ENCODE measurements around the gene RSPO4. TPM values are rescaled to one million over a fixed set of nuclear protein-coding genes. Genes with fewer than 3 reads are reported as not detected.

RSPO4 gene
- total and polyA plus RNA-seq, 2 donors from 2014 or later = 0.13 to 0.45 TPM

GRCh38 chr20:962683-963082 is 39.4 kb downstream of the RSPO4 start:
- H3K9ac ChIP-seq (ENCODE audit: low read length in 3 of 3) = no peak overlapping the region
- H3K4me1 ChIP-seq (ENCODE audit: control insufficient read depth in 2 of 3, insufficient read depth in 2 of 3, low read depth in 1 of 3, low read length in 3 of 3) = no peaks in the 10 kb centered on the region
- no peaks in the 10 kb centered on the region for H3K36me3 ChIP-seq (ENCODE audit: control insufficient read depth in 2 of 3, insufficient read depth in 3 of 3, low read length in 3 of 3)
- no peaks in the 10 kb centered on the region for H3K27me3 ChIP-seq (ENCODE audit: control insufficient read depth, insufficient read depth, low read length)
- H3K27ac ChIP-seq (ENCODE audit: low read depth in 2 of 2, low read length in 2 of 2) = no peak overlapping the region
- H3K9me3 ChIP-seq (ENCODE audit: control insufficient read depth in 2 of 3, insufficient read depth in 1 of 3, low read length in 3 of 3) = no peaks in the 10 kb centered on the region
- intact Hi-C loops (cut with DNase I) = no loop called here
- TF ChIP-seq CTCF (IDR thresholded peaks at IDR 0.05; ENCODE audit: borderline replicate concordance, extremely low read depth, insufficient read depth) = no peak
- H3K4me3 ChIP-seq (ENCODE audit: low read length in 3 of 3) = no peak overlapping the region
- DNase-seq (no peak), FAIRE-seq (no peak)

DNA sequence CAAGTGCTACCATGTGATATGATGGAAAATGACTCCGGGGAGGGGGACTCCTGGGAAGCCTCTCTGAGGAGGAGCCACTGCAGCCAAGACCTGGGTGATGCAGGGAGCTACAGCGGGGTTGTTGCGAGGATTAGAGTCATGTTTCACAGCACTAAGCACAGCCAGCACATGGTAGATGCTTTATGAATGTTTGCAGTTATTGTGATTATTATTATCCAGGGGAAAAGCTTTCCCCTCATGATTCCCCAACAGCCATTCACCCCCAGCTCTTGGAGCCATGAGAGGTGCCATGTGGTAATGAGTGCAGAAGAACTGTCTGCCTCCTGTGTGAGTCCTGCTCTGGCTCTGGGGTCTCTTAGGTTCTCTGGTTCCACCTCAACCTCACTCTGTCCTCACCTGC is 39.9 kb downstream of the RSPO4 start:
- no peaks in the 10 kb centered on the region for H3K27me3 ChIP-seq (ENCODE audit: control insufficient read depth, insufficient read depth, low read length)
- FAIRE-seq (no peak), DNase-seq (no peak)
- H3K36me3 ChIP-seq (ENCODE audit: control insufficient read depth in 2 of 3, insufficient read depth in 3 of 3, low read length in 3 of 3) = no peaks in the 10 kb centered on the region
- TF ChIP-seq CTCF (IDR thresholded peaks at IDR 0.05; ENCODE audit: borderline replicate concordance, extremely low read depth, insufficient read depth) = no peak
- no peaks in the 10 kb centered on the region for H3K9me3 ChIP-seq (ENCODE audit: control insufficient read depth in 2 of 3, insufficient read depth in 1 of 3, low read length in 3 of 3)
- no peak overlapping the region for H3K4me3 ChIP-seq (ENCODE audit: low read length in 3 of 3)
- intact Hi-C loops (cut with DNase I) = no loop called here
- no peak overlapping the region for H3K27ac ChIP-seq (ENCODE audit: low read depth in 2 of 2, low read length in 2 of 2)
- no peaks in the 10 kb centered on the region for H3K4me1 ChIP-seq (ENCODE audit: control insufficient read depth in 2 of 3, insufficient read depth in 2 of 3, low read depth in 1 of 3, low read length in 3 of 3)
- no peak overlapping the region for H3K9ac ChIP-seq (ENCODE audit: low read length in 3 of 3)

DNA sequence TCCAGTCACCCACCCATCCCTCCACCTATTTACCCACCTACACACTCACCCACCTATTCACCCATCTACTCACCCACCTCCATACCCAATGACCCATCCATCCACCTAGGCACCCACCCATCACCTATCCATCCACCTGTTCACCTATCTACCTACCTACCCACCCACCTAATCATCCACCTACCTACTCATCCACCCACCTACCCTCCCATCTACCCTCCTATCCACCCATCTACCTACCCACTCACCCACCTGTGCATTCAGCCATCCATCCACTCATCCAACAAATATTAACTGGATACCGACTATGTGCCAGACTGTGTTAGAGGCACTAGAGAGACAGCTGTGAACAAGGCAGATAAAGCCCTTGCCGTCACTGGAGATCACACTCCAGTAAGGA is 40.3 kb downstream of the RSPO4 start:
- Histone ChIP-seq H3K4me3 (ENCODE audit: low read length in 3 of 3) (no peak overlapping the region), H3K36me3 (ENCODE audit: control insufficient read depth in 2 of 3, insufficient read depth in 3 of 3, low read length in 3 of 3) (no peaks in the 10 kb centered on the region), H3K27me3 (ENCODE audit: control insufficient read depth, insufficient read depth, low read length) (no peaks in the 10 kb centered on the region), H3K9me3 (ENCODE audit: control insufficient read depth in 2 of 3, insufficient read depth in 1 of 3, low read length in 3 of 3) (no peaks in the 10 kb centered on the region), H3K9ac (ENCODE audit: low read length in 3 of 3) (no peak overlapping the region), H3K27ac (ENCODE audit: low read depth in 2 of 2, low read length in 2 of 2) (no peak overlapping the region), H3K4me1 (ENCODE audit: control insufficient read depth in 2 of 3, insufficient read depth in 2 of 3, low read depth in 1 of 3, low read length in 3 of 3) (no peaks in the 10 kb centered on the region)
- intact Hi-C loops (cut with DNase I) = no loop called here
- TF ChIP-seq CTCF (IDR thresholded peaks at IDR 0.05; ENCODE audit: borderline replicate concordance, extremely low read depth, insufficient read depth) = no peak
- DNase-seq = no peak
- no peak for FAIRE-seq

DNA sequence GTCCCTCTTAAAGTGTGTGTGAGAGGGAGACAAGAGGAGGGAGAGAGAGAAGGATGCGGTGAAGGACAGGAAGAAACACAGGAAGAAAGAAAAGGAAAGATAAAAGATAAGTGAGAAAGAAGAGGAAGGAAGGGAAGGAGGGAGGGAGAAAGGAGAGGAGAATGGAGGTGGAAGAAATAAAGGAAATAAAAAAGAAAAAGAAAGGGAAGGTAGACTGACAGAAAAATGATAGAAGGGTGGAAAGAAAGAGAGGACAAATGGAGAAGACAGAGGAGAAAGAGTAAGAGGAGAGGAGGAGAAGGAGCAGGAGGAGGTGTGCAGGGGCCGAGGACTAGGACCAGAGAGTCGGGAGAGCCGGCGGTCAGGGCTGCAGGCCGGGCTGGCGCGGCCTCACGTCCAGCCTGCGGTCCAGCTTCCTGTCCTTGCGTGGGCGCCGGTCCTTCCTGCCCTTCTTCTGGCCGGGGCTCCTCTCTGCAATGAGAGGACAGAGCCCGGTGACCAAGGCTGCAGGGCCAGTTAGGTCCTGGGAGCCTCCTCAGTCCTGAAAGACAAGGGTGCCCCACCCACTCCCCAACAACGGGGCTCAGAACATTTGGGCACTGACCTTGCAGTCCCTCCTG is 42.0 kb downstream of the RSPO4 start:
- Histone ChIP-seq H3K36me3 (ENCODE audit: control insufficient read depth in 2 of 3, insufficient read depth in 3 of 3, low read length in 3 of 3) (no peaks in the 10 kb centered on the region), H3K9me3 (ENCODE audit: control insufficient read depth in 2 of 3, insufficient read depth in 1 of 3, low read length in 3 of 3) (no peaks in the 10 kb centered on the region), H3K4me1 (ENCODE audit: control insufficient read depth in 2 of 3, insufficient read depth in 2 of 3, low read depth in 1 of 3, low read length in 3 of 3) (peaks cover 0 to 3% (median 2%) of the 10 kb centered on the region in 3 donors), H3K27me3 (ENCODE audit: control insufficient read depth, insufficient read depth, low read length) (peaks cover 3% of the 10 kb centered on the region), H3K4me3 (ENCODE audit: low read length in 3 of 3) (no peak overlapping the region), H3K9ac (ENCODE audit: low read length in 3 of 3) (no peak overlapping the region), H3K27ac (ENCODE audit: low read depth in 2 of 2, low read length in 2 of 2) (no peak overlapping the region)
- intact Hi-C loops (cut with DNase I) = loop anchor here (5.0 kb wide), 1 partner anchor 143 kb away; no protein-coding TSS in a partner anchor
- no peak for FAIRE-seq
- no peak for DNase-seq
- no peak for TF ChIP-seq CTCF (IDR thresholded peaks at IDR 0.05; ENCODE audit: borderline replicate concordance, extremely low read depth, insufficient read depth)

Measured in kidney (tissue), 14 donors.